Cortex of kidney (tissue), 1 donor: ENCODE data around the gene PHOSPHO1.

Experiments used
- DNase-seq: peaks from one replicate; lab custom pipeline; 2025; lab: John Stamatoyannopoulos, UW

PHOSPHO1 gene

DNA sequence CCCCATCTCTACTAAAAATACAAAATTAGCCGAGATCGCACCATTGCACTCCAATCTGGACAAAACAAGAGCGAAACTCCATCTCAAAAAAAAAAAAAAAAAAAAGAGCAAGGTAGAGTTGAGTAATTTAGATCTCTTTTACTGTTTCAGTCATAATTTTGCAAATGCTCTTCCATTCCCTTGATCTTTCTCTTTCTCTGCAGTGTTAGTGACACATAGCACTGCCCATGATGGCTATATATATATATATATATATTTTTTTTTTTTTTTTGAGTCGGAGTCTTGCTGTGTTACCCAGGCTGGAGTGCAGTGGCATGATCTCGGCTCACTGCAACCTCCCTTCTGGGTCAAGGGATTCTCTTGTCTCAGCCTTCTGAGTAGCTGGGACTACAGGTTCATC lies 12.2 kb upstream of the PHOSPHO1 start:
- DNase-seq = no peak

- DNase-seq = no peak
These were observed 11.3 kb upstream of the PHOSPHO1 start for GRCh38 chr17:49241692-49242397.

GRCh38 chr17:49241040-49241439 lies 10.5 kb upstream of the PHOSPHO1 start:
- no peak for DNase-seq

- DNase-seq = no peak
These were observed 10.0 kb upstream of the PHOSPHO1 start for GRCh38 chr17:49240619-49241018.

DNA sequence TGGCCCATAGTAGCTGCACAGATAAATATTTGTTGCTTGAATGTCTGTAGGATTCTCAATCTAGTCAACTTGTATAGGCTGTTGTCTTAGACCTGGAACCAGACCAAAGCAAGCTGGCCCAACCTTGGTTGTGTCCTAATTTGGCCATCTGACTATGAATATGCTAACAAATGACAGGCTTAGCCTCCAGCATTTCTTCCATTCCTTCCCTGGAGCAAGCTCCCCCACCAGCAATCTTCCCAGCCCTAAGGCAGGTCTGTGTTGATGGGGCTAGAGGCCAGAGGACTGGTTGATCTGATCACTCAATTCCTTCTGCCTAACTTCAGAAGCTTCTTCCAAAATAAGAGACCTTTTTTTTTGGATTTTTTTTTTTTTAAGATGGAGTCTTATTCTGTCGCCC lies 9.4 kb upstream of the PHOSPHO1 start:
- DNase-seq = no peak

DNA sequence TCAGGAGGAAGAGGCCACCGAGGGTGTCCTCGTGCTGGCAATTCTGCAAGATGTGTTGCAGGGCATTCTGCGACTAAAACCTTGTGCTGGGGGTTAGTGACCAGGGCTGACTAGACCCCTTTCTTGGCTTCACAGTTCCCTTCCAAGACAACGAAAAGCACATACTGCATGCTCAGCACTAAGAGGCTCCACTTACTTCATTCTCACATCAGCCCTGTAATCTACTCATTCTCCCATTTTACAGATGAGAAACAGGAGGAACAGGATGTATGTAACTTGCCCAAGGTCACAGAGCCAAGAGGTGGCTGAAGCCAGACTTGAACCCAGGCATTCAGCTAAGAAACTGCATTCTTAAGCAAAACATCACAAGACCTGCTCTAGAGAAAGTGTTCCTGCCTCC lies 5.3 kb upstream of the PHOSPHO1 start:
- DNase-seq = no peak

DNA sequence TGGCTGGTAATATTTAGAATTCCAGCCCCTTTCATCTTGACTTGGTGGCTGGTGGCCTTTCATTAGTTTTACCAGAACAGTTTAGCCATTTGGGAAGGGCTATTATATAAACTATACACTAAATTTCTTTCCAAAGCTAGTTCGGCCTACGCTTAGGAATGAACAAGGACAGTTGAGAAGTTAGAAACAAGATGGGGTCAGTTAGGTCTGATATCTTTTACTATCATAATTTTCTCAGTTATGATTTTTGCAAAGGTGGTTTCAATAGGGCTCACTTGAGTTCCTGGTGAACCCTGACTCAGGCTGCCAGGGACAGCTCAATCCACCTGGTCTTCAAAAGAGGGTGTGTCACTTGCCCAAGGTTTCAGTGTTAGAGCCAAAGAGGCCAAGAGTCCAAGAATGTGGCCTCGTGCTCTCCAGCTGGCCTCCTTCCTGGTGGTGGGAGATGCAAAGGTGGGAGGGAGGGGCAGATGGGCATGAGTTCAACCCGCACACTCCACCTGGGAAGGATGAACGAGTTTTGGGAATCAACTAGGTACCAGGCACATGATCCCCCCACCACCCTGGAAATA lies 4.0 kb upstream of the PHOSPHO1 start:
- no peak for DNase-seq

GRCh38 chr17:49231563-49231894 lies 942 bp upstream of the PHOSPHO1 start:
- DNase-seq = no peak

DNA sequence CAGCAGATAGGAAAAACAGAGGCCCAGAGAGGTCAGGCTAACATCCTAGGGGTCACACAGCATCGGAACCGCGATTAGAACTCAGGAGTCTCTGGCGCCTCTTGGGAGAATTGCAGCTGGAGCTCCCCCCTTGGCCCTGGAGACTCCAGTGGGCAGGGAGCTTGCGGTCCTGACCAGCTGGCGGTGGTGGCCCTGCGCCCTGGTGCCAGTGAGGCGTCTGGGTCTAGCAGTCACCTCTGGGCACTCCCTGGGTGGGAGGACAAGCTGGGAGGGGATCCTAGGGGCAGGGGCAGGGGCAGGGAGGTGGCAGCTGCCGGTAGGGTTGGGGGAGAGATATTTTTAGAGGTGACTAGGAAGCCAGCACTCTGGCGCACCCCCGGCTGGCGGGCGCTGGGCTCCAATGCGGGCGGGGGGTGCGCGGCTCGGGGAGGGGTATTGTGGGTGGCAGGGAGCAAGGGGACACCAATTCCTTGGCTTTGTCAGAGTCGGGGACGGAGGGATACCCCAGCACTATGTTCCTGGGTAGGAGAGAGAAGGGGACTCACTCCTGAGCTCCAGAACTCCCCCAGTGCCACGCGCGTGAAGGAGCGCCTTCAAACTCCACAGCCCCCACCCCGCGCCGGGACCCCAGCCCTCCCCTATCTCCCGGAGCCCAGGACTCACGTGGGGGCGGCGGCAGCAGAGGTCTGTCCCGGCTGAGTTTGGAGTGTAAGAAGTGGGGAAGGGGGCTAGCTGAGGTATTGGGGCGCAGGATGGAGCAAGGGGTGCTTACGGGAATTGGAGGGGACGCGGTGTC lies 584 bp downstream of the PHOSPHO1 start:
- no peak for DNase-seq

DNA sequence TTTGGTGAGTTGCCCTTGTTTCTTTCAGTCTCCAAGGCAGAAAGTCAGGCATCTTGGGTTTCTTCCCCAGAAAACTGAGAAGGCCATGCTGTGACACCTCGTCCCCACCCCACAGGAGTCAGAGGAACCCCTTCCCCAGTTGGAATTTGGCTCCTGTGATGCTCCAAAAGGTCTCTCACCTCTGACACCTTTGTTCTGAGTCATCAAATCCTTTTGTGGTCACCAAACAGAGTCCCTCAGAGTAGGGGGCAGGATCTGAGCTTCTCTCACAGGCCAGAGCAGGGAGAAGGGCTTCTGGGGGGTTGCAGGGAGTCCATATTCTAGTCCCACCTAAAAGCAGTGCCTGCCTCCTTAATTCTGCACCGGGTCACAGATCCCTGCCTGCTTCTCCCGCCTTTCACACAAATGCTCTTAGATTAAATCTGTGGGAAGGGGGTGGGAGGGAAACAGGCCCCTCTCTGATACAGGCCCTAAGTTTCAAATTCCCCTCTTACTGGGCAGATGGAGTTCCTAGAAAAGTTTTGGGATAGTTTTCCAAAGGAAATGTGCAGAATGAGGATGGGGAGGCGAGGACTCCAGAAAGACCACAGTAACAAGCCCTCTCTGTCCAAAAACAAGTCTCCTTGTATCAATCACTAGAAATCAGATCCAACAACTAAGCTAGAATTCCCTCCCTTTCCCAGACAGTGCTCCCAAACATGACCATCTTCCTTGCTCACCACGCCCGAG lies 1.3 kb downstream of the PHOSPHO1 start:
- no peak for DNase-seq

- DNase-seq = no peak
These were observed 2.9 kb downstream of the PHOSPHO1 start for GRCh38 chr17:49227436-49228261.

- no peak for DNase-seq
These were observed 3.7 kb downstream of the PHOSPHO1 start for GRCh38 chr17:49226771-49227435.

- DNase-seq = no peak
These were observed 4.9 kb downstream of the PHOSPHO1 start for GRCh38 chr17:49225554-49226236.

DNA sequence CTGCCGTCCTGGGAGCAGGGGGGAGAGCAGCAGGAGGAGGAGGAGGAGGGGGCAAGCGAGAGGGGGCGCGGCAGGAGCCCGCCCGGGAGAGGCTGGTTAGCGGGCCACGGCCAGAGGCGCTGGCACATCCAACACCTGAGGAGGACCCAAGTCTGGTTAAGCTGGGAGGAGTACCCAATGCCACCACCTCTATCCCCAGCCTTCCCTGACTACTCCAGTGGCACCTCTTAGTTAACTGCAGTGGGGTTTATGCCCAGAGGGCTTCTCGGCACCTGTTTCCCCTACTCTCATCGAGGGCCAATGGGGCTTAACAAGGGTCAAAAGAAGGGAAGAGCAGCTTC lies 5.6 kb downstream of the PHOSPHO1 start:
- no peak for DNase-seq

- DNase-seq = no peak
These were observed 6.2 kb downstream of the PHOSPHO1 start for GRCh38 chr17:49224198-49224996.

GRCh38 chr17:49223517-49224197 lies 6.9 kb downstream of the PHOSPHO1 start:
- no peak for DNase-seq

DNA sequence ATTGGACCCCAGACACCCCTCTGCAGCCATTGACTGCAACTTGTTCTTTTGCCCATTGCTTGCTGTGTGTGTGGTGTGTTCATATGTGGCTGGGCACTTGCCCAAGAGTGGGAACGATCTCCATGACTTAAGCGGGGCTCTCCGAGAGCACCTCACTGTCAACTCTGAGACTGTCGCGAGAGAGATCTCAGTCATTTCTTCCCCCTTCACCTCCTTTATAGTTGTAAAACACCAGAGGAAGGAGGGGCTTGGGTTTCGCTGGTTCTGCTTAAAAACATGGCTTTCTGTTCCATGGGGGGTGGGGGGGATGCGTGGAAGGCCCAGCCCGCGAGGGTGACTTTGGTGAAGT lies 7.4 kb downstream of the PHOSPHO1 start:
- DNase-seq = no peak

DNA sequence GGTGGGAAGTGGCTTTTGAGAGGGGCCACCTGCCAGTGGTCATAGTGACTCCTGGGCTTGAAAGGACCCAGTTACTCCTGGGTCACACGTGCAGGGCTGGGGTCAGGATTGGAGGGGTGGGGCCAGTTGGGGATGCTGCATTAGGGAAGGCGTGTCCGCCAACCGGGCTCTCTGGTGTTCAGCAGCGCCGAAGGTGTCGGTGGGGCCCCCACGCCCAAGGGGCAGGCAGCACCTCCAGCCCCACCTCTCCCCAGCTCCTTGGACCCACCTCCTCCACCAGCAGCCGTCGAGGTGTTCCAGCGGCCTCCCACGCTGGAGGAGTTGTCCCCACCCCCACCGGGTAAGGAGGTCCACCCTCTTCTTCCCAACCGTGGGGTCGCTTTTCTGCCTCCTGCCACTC lies 10.6 kb downstream of the PHOSPHO1 start:
- no peak for DNase-seq
